Lower leg skin (tissue), 4 donors: ENCODE measurements around the gene PAAF1. TPM values are rescaled to one million over a fixed set of nuclear protein-coding genes. Genes with fewer than 3 reads are reported as not detected.
"Not testable (repeated sequence)": the region's sequence is repeated elsewhere in the genome, so short reads cannot be mapped to it uniquely, and the experiment has no call there.

ENCODE experiments used
- DNase-seq, 2 donors: peaks; one replicate each; pipeline ENCODE4 v3.0.0-alpha.2; 2019; ENCODE audit warnings: low spot score in 2 of 2
- H3K4me3 ChIP-seq: fragments of 200-600 bp; sonication (generic); 2 replicates; pipeline ENCODE4 v1.5.1; 2017; ENCODE audit warnings: mild to moderate bottlenecking, low read depth; ENCODE audit not compliant: poor library complexity, severe bottlenecking
- POLR2A ChIP-seq, 2 donors: fragments of 450-650 bp; IDR thresholded peaks; one replicate each; pipeline ENCODE4 v1.6.1; 2016 to 2017; ENCODE audit warnings: antibody characterized with exemption in 2 of 2, mild to moderate bottlenecking in 1 of 2, moderate library complexity in 1 of 2
- WGBS, 2 donors: methylation state at CpG; one replicate each; pipeline ENCODE4 v1.1.5; 2018; 5-methylcytosine and 5-hydroxymethylcytosine counted together
- intact Hi-C: fragments of 100-400 bp; cut with DNase I; formaldehyde crosslinking; loops from one replicate; pipeline ENCODE4 v1.15.0; 2023; ENCODE audit warnings: low total_unique reads
- total RNA-seq, 4 donors: library from RNA; depleted of rRNA; stranded (reverse); fragments of >200 nt; gene quantifications; one replicate each; pipeline ENCODE4 v1.1.0, GENCODE V29; 2016
- TF ChIP-seq, protein P1 (sequence below), 3 donors: fragments of 450-650 bp; IDR thresholded peaks; one replicate each; pipeline ENCODE4 v1.5.1; 2016; ENCODE audit warnings: antibody characterized with exemption in 3 of 3, mild to moderate bottlenecking in 3 of 3, moderate library complexity in 2 of 3

Gene PAAF1
- total RNA-seq, 4 donors from 2014 or later = 9.8 to 21.2 (median 13.5) TPM

DNA sequence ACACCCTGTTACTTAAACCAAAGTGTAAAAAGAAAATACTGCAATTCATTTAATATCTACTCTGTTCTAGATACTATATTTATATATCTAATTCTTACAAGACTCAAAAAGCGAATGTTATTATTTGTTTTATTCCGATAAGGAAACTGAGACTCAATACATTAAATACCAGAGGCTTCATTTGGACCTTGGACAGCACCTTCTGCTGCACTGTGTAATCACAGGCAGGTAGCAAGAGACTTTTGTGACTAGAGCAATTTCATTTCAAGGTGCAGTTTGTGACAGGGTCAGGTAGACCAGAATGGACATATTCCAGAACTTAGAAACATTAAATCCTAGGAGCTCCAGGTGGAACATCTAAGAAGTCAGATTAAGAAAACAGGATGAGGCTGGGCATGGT is 52.6 kb downstream of the PAAF1 start:
- intact Hi-C loops = no loop called here
- no peak for DNase-seq
- TF ChIP-seq, protein P1, sequence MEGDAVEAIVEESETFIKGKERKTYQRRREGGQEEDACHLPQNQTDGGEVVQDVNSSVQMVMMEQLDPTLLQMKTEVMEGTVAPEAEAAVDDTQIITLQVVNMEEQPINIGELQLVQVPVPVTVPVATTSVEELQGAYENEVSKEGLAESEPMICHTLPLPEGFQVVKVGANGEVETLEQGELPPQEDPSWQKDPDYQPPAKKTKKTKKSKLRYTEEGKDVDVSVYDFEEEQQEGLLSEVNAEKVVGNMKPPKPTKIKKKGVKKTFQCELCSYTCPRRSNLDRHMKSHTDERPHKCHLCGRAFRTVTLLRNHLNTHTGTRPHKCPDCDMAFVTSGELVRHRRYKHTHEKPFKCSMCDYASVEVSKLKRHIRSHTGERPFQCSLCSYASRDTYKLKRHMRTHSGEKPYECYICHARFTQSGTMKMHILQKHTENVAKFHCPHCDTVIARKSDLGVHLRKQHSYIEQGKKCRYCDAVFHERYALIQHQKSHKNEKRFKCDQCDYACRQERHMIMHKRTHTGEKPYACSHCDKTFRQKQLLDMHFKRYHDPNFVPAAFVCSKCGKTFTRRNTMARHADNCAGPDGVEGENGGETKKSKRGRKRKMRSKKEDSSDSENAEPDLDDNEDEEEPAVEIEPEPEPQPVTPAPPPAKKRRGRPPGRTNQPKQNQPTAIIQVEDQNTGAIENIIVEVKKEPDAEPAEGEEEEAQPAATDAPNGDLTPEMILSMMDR (IDR thresholded peaks at IDR 0.05) = no peak
- no peak for TF ChIP-seq POLR2A (IDR thresholded peaks at IDR 0.05)
- 95 to 98% methylated on average over 2 of the region's 2 CpGs for WGBS, 2 donors
- no peak overlapping the region for H3K4me3 ChIP-seq

DNA sequence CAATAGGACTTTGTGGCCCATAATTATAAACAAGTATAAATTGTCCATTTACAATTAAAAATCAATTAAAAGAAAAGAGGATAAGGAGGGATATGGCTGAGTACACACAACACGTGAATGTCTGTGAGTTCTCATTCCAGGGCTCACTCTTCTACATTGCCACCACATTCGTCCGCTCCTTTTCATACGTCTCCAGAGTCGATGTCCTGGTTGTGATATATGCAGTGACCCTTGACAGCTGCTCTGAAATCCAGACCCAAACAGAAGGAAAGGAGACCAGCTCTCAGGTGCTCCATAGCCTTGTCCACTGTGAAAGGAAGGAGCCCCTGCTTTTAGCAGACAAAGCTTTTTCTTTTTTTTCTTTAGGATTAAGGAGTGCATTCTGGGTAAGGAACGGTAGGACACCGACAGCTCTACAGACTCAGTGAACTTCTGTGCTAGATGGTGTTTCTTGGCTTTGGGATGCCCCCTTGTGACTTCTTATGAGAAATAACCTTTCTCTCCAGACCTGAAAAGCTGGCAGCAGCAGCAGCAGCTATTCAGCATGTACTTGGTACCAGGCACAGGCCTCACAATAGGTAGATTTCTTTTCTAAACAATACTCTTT is 54.3 kb downstream of the PAAF1 start:
- TF ChIP-seq, protein P1 (IDR thresholded peaks at IDR 0.05) = no peak
- TF ChIP-seq POLR2A (IDR thresholded peaks at IDR 0.05) = no peak
- 67 to 69% methylated on average over 7 of the region's 7 CpGs for WGBS, 2 donors
- no peak for DNase-seq
- intact Hi-C loops = no loop called here
- no peak overlapping the region for H3K4me3 ChIP-seq

DNA sequence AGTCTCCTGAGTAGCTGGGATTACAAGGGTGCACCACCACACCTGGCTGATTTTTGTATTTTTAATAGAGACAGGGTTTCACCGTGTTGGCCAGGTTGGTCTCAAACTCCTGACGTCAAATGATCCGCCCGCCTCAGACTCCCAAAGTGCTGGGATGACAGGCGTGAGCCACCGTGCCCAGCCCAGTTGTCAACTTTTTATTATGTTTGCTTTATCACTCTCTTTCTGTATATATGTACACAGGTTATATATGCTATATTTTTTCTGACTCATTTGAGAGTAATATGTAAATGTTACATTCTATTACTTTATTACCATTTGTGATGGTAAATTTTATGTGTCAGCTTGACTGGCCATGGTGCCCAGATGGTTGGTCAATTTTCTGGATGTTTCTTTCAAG is 55.2 kb downstream of the PAAF1 start:
- 96 to 97% methylated on average over 6 of the region's 6 CpGs for WGBS, 2 donors
- DNase-seq = no peak
- TF ChIP-seq, protein P1 (IDR thresholded peaks at IDR 0.05) = no peak
- TF ChIP-seq POLR2A (IDR thresholded peaks at IDR 0.05) = no peak
- intact Hi-C loops = no loop called here
- no peak overlapping the region for H3K4me3 ChIP-seq

DNA sequence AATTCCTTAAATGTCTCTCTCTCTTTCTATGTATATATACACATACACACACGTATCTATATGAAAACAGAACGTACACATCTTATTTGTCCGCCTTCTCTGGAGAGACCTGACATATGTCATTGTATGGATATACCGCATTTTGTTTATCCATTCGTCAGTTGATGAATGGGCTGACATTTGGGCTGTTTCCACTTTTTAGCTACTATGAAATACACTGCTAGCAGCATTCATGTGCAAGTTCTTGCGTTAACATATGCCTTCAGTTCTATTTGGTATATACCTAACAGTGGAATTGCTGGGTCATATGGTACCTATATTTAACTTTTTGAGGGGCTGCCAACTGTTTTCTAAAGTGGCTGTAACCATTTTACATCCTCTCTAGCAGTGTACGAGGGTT is 56.0 kb downstream of the PAAF1 start:
- no peak for TF ChIP-seq POLR2A (IDR thresholded peaks at IDR 0.05)
- TF ChIP-seq, protein P1 (IDR thresholded peaks at IDR 0.05) = no peak
- H3K4me3 ChIP-seq = no peak overlapping the region
- 89 to 90% methylated on average over 7 of the region's 7 CpGs for WGBS, 2 donors
- DNase-seq = no peak
- intact Hi-C loops = no loop called here

DNA sequence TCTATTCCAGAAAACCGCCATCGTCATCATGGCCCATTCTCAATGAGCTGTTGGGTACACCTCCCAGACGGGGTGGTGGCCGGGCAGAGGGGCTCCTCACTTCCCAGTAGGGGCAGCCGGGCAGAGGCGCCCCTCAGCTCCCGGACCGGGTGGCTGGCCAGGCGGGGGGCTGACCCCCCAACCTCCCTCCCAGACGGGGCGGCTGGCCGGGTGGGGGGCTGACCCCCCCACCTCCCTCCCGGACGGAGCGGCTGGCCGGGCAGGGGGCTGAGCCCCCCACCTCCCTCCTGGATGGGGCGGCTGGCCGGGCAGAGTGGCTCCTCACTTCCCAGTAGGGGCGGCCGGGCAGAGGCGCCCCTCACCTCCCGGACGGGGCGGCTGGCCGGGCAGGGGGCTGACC is 59.2 kb downstream of the PAAF1 start:
- H3K4me3 ChIP-seq, intact Hi-C loops: not testable (repeated sequence)
- WGBS, 2 donors = 100% methylated on average over 2 of the region's 25 CpGs; no CpG with 5 or more reads in 1 of the 2 donors
- DNase-seq = peak in 1 of 2 donors; percentile 32

DNA sequence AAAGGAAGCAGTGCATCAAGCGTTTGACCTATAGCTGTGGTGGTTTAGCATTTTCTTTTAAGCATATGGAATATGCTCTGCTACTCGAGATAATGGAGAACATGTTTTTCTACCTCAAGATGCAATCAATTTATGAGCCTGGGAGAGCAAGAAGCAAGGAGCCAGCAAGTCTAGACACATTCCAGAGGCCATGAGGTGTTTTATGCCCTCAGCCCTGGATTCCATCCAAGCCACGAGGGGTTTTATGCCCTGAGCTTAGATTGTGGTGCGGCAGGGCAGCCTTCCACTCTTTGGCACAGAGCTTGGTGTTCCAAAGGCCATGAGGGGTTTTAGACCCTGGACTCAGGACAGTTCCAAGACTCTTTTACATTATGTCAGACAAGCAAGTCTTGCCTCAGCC is 62.3 kb downstream of the PAAF1 start:
- intact Hi-C loops = no loop called here
- 28 to 36% methylated on average over 4 of the region's 4 CpGs for WGBS, 2 donors
- TF ChIP-seq, protein P1 (IDR thresholded peaks at IDR 0.05) = no peak
- no peak for TF ChIP-seq POLR2A (IDR thresholded peaks at IDR 0.05)
- peak in 1 of 2 donors; percentile 32 for DNase-seq
- H3K4me3 ChIP-seq = no peak overlapping the region
